Left ventricle myocardium inferior (tissue), 1 donor: ENCODE data around the gene METTL25B. TPM values are rescaled to one million over a fixed set of nuclear protein-coding genes. Genes with fewer than 3 reads are reported as not detected.

Experiments used
- DNase-seq: peaks from one replicate; pipeline ENCODE4 v3.0.0-alpha.2; 2020
- H3K27ac ChIP-seq: fragments of 200-600 bp; replicated peaks from 2 replicates; pipeline ENCODE4 v1.8.0; 2021
- H3K27me3 ChIP-seq: fragments of 200-600 bp; 2 replicates; pipeline ENCODE4 v1.8.0; 2021; ENCODE audit warnings: low read depth
- H3K36me3 ChIP-seq: fragments of 200-600 bp; 2 replicates; pipeline ENCODE4 v1.8.0; 2021
- H3K4me1 ChIP-seq: fragments of 200-600 bp; 2 replicates; pipeline ENCODE4 v1.8.0; 2021
- H3K4me3 ChIP-seq: fragments of 200-600 bp; 2 replicates; pipeline ENCODE4 v1.8.0; 2021; ENCODE audit warnings: mild to moderate bottlenecking, moderate library complexity
- H3K9me3 ChIP-seq: fragments of 200-600 bp; replicated peaks from 2 replicates; pipeline ENCODE4 v1.8.0; 2021
- CTCF ChIP-seq: fragments of 200-600 bp; IDR thresholded peaks from 2 replicates; pipeline ENCODE4 v1.8.0; 2021; ENCODE audit warnings: antibody characterized with exemption, mild to moderate bottlenecking, borderline replicate concordance
- intact Hi-C: fragments of 100-400 bp; cut with micrococcal nuclease; formaldehyde crosslinking; loops from one replicate; pipeline ENCODE4 v1.11.0; 2022
- total RNA-seq: library from RNA; stranded (reverse); fragmentation: NEBNext Ultra II Directional; extraction: Animal tissue kit (Norgen Biotek cat#: 25700); gene quantifications from one replicate; pipeline ENCODE4 v1.2.1, GENCODE V29; 2021
- donor health status: DM: no; HTN: yes; CAD: no; lungs with severe emphysema.

METTL25B gene
- total RNA-seq, 1 donor from 2014 or later: 18.1 TPM

- peak overlapping the region; percentile 7 for H3K4me3 ChIP-seq
- DNase-seq: peak; percentile 41
- no peak for TF ChIP-seq CTCF
- H3K9me3 ChIP-seq: no peaks in the 10 kb centered on the region
- H3K27me3 ChIP-seq: no peaks in the 10 kb centered on the region
- peaks cover 88% of the 10 kb centered on the region for H3K4me1 ChIP-seq
- H3K27ac ChIP-seq: peak overlapping the region; percentile 58
- intact Hi-C loops: no loop called here
- peaks cover 8% of the 10 kb centered on the region for H3K36me3 ChIP-seq
These were observed 44.6 kb downstream of the METTL25B start for GRCh38 chr1:156772728-156773497.

- peaks cover 88% of the 10 kb centered on the region for H3K4me1 ChIP-seq
- peak overlapping the region; percentile 7 for H3K4me3 ChIP-seq
These were observed 45.3 kb downstream of the METTL25B start for GRCh38 chr1:156773607-156774006.

GRCh38 chr1:156775799-156776198 lies 47.5 kb downstream of the METTL25B start:
- intact Hi-C loops: no loop called here
- DNase-seq: no peak
- Histone ChIP-seq H3K4me1 (peaks cover 68% of the 10 kb centered on the region), H3K27me3 (no peaks in the 10 kb centered on the region), H3K4me3 (no peak overlapping the region), H3K9me3 (no peaks in the 10 kb centered on the region), H3K36me3 (no peaks in the 10 kb centered on the region), H3K27ac (no peak overlapping the region)
- TF ChIP-seq CTCF: no peak

More at GRCh38 chr1:156773607-156774006, 45.3 kb downstream of the METTL25B start:
- intact Hi-C loops: no loop called here
- no peak for TF ChIP-seq CTCF
- no peaks in the 10 kb centered on the region for H3K27me3 ChIP-seq
- peak overlapping the region; percentile 58 for H3K27ac ChIP-seq
- H3K9me3 ChIP-seq: no peaks in the 10 kb centered on the region
- no peak for DNase-seq
- H3K36me3 ChIP-seq: peaks cover 8% of the 10 kb centered on the region

GRCh38 chr1:156776942-156777341 lies 48.7 kb downstream of the METTL25B start:
- intact Hi-C loops: no loop called here
- Histone ChIP-seq H3K9me3 (no peaks in the 10 kb centered on the region), H3K27me3 (no peaks in the 10 kb centered on the region), H3K4me3 (no peak overlapping the region), H3K36me3 (peaks cover 6% of the 10 kb centered on the region), H3K27ac (no peak overlapping the region), H3K4me1 (peaks cover 66% of the 10 kb centered on the region)
- DNase-seq: no peak
- no peak for TF ChIP-seq CTCF

GRCh38 chr1:156777573-156777972 lies 49.3 kb downstream of the METTL25B start:
- Histone ChIP-seq H3K27ac (no peak overlapping the region), H3K27me3 (no peaks in the 10 kb centered on the region), H3K4me3 (no peak overlapping the region), H3K36me3 (peaks cover 11% of the 10 kb centered on the region), H3K4me1 (peaks cover 66% of the 10 kb centered on the region), H3K9me3 (no peaks in the 10 kb centered on the region)
- no peak for DNase-seq
- TF ChIP-seq CTCF: no peak
- intact Hi-C loops: no loop called here
